Measurements from ENCODE around the gene BCL2A1.

DNA sequence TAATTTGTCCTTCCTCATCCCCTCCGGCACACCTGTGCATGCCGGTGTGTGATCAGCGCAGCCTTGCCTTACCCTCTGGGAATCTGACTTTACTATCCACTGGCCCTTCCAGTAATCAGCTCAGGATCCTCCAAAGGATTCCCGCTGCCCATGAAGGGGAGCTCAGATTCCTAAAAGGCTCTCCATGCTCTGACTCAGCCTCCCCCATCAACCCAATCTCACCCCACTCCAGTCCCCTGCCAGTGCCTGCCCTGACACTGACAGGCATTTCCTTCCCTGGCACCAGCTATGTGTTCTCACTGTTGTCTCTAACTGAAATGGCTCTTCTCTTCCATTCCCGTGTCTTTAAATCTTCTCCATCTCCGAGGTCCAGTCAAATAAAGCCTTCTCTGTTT, 7.3 kb upstream of the BCL2A1 start:
- TF ChIP-seq POLR2A (IDR thresholded peaks at IDR 0.05; ENCODE audit: low read depth, low read length) (no peak), POLR2AphosphoS5 (IDR thresholded peaks at IDR 0.05; ENCODE audit: low read depth, low read length) (no peak), SPI1 (IDR thresholded peaks at IDR 0.05; ENCODE audit: low read depth, low read length) (no peak), TAF1 (IDR thresholded peaks at IDR 0.05; ENCODE audit: low read depth, low read length) (no peak), PAX5 (IDR thresholded peaks at IDR 0.05; ENCODE audit: insufficient read depth, low read length, severe bottlenecking) (no peak), POU2F2 (IDR thresholded peaks at IDR 0.05; ENCODE audit: low read depth, low read length) (no peak)

Measured in GM12891 (cell line).